Stimulated activated CD8-positive, alpha-beta memory T cell treated with anti-CD3 and anti-CD28 coated beads, Interleukin-12 subunit alpha, Interleukin-12 subunit beta, amount 100 ng/mL, for 1 hour (primary cell): ENCODE data around the gene PPAN.

ENCODE experiments used
- DNase-seq: peaks from one replicate; pipeline ENCODE4 v3.0.0-alpha.2; 2020; ENCODE audit warnings: low read depth

PPAN gene

GRCh38 chr19:10113964-10114650, 7.9 kb downstream of the PPAN start:
- no peak for DNase-seq

DNA sequence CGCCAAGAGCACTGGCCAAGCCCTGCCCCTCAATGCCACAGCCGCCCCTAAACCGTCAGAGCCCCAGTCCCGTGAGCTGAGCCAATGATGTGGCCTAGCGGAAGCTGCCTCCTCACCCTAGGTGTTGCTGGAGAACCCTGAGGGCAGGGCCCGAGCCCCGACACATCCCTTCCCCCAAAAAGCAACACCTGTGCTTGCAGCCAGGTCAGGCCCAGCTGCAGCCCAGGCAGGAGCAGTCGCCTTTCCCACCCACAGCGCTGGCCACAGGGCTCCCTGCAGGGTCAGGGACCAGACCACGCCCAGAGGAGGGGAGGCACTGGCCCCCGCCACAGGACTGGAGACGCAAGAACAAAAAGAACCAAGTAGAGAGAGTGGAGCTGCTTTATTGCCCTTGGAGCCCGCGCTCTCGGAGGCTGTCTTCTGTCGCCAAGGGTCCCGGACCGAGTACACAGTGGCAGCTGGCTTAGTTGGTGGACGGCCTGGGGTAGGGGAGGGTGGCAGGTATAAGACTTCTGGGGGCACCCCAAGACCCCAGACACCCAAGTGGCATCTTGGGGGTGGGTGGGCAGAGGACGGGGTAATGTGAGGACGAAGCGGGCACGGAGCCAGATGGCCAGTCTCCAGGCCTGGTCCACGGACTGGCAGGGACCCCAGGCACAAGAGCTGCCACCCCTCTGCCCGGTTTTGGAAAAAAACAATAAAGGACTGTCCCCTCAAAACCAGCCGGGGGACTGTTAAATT, 8.7 kb downstream of the PPAN start:
- DNase-seq = no peak

DNA sequence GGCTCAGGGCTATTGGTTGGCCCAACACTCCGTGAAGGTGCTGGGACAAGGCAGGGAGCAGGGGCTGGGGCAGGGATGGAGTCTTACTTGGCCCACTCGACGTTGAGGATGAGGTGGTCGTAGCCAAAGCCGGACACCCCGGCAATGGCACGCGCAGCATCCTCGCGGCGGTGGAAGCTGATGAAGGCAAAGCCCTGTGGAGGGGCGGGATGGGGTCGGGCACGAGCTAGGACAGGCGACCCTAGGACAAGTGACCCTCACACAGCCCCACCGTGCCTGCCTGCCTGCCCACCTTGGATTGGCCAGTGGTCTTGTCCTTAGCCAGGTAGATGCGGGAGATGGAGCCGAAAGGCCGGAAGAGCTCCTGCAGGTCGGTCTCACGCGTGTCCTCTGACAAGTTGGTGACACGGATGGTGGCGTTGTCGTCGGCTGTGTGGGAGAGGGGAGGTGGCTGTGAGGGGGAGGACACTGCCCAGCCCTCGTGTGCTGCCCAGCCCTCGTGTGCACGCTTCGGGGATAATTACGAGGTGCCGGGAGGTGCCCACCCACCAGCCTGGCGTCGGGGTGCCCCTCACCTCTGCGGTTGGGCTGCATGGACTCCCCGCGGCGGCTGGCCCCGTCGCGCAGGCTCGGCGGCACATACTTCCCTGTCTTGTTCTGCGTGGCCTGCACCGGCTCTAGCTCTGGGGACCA, 9.4 kb downstream of the PPAN start:
- no peak for DNase-seq

GRCh38 chr19:10116085-10116865, 10.1 kb downstream of the PPAN start:
- no peak for DNase-seq

DNA sequence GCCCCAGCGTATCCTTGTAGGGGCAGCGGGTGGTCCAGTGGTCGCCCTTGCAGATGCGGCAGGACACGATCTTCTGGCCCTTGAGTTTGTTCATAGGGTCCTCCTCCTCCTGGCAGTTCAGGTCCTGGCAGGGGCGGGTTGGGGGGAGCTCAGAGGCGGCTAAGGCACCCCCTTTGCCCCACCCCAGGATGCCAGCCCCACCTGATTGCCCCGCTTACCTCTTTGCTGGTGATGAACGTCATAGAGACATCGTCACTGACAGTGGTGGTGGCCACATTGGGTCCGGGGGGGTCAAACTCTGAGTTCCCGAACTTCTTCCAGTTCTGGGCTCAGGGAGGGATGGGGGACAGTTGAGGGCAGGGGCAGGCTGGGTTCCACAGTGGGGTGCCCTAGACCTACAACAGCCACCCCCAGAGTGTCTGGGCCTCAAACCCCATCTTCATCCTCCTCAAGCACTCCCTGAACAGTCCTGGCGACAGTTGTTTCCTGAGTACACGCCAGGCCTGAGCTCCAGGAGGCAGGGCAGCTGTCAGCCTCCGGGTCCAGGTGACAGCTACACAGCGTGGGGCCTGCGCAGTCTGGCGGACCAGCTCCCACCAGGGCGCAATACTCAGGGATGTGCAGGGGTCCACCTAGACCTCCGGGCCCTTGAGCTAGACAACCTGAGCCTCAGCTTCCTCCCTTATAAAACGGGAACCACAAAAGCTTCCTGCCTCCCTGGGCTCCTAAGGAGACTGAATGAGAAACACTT, 10.9 kb downstream of the PPAN start:
- no peak for DNase-seq

DNA sequence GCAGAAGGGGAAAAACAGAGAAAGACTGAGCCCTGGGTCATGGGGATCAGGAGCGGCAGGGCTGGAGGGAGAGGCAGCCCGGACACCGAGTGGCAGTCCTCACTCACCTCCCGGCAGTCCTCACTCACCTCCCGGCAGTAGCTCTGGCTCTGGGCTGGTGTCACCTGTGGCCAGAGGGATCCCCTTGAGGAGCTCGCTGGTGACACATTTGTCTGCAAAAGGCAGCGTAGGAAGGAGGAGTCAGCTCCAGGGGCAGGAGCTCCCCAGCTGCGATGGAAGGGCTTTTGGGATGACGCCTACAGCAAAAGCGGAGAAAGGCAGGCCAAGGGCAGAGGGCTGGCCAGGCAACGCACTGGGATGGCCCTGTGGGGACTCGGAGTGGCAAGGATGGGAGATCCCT, 12.8 kb downstream of the PPAN start:
- no peak for DNase-seq

DNA sequence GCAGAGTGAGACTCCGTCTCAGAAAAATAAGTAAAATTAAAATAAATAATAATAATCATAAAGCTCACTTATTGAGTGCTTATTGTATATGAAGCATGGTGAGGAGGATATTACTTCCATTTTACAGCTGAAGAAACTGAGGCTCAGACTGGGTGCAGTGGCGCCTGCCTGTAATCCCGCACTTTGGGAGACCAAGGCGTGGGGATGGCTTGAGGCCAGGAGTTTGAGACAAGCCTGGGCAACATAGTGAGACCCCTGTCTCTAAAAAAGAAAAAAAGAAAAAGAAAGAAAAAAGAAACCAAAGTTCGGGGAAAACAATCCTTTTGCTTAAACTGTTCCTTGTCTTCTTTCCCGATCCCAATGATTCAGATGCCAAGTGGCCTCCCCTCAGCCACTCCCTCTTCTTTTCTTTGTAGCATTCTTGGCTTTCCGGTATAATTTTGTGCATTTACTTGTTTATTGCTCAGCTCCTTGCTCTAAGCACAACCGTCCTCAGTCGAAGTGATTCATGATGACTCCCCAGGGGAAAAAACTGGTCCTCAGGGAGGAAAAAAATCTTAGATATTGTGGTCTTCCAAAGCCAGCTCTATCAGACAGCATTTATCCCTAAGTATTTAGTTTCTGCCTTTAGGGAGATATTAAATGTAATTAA, 14.5 kb downstream of the PPAN start:
- DNase-seq = no peak

- DNase-seq = no peak
Observed at GRCh38 chr19:10122045-10122444, 15.9 kb downstream of the PPAN start.

DNA sequence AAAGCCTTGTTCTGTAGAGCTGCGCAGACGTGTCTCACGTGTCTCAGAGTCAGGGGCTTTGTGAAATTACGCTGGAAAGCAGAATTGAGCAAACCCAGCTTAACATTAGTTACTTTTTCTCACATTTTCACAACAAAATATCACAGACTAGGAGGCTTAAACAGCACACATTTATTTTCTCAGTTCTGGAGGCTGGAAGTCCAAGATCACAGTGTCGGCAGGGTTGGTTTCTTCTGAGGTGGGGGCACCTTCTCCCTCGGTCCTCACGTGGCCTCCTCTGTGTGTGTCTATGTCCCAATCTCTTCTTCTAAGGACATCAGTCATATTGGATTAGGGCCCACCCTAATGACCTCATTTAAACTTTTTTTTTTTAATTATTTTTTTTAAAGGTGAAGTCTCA, 18.3 kb downstream of the PPAN start:
- DNase-seq = no peak

GRCh38 chr19:10126213-10126639, 20.1 kb downstream of the PPAN start:
- DNase-seq = no peak

- no peak for DNase-seq
Observed at GRCh38 chr19:10132905-10133304, 26.7 kb downstream of the PPAN start.

- no peak for DNase-seq
Observed at GRCh38 chr19:10133596-10133995, 27.4 kb downstream of the PPAN start.

DNA sequence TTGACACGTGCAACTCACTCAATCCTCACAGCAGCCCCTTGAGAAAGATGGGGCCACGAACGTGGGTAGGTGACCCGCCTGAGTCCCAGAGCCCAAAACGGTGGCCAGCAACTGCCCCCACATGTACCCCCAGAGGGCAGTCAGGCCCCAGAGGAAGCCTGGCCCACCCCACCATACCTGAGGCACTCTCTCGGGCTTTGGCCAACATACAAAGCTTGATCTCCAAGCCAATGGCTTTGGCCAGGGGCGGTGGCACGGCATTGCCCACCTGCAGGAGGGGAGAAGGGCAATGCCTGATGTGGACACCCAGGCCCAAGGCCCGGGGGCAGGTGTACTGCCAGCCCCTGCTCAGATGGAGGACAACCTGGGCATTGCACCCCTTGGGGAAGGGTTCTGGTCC, 27.9 kb downstream of the PPAN start:
- no peak for DNase-seq

GRCh38 chr19:10135551-10136334, 29.6 kb downstream of the PPAN start:
- DNase-seq = no peak

- DNase-seq = no peak
Observed at GRCh38 chr19:10136936-10137335, 30.8 kb downstream of the PPAN start.

GRCh38 chr19:10137751-10138682, 31.9 kb downstream of the PPAN start:
- DNase-seq = no peak

GRCh38 chr19:10138879-10139795, 33.0 kb downstream of the PPAN start:
- DNase-seq = no peak

- DNase-seq = no peak
Observed at GRCh38 chr19:10139952-10140351, 33.8 kb downstream of the PPAN start.
